Thymus (tissue), 11 donors: Measurements from ENCODE around the gene EVA1A. TPM values are rescaled to one million over a fixed set of nuclear protein-coding genes. Genes with fewer than 3 reads are reported as not detected.

Experiments
- DNase-seq, 9 donors: peaks; one replicate each; pipeline ENCODE4 v3.0.0-alpha.2; 2013; ENCODE audit warnings: low spot score in 9 of 9, low read depth in 6 of 9, missing footprints in 1 of 9
- H3K27ac ChIP-seq, 2 donors: one replicate each; pipeline ENCODE4 v1.5.1; 2013; ENCODE audit warnings: control low read depth in 1 of 2, low read depth in 1 of 2, low read length in 1 of 2, mild to moderate bottlenecking in 1 of 2, moderate library complexity in 1 of 2
- H3K27me3 ChIP-seq, 2 donors: one replicate each; pipeline ENCODE4 v1.5.1; 2013; ENCODE audit warnings: low read length in 1 of 2; ENCODE audit not compliant: control insufficient read depth in 2 of 2, insufficient read depth in 1 of 2
- H3K36me3 ChIP-seq, 2 donors: one replicate each; pipeline ENCODE4 v1.5.1; 2013; ENCODE audit warnings: low read length in 1 of 2, mild to moderate bottlenecking in 1 of 2, moderate library complexity in 1 of 2; ENCODE audit not compliant: control insufficient read depth in 2 of 2, insufficient read depth in 2 of 2
- H3K4me1 ChIP-seq, 2 donors: one replicate each; pipeline ENCODE4 v1.5.1; 2013; ENCODE audit warnings: low read length in 2 of 2; ENCODE audit not compliant: control insufficient read depth in 2 of 2, insufficient read depth in 2 of 2
- H3K4me3 ChIP-seq, 2 donors: one replicate each; pipeline ENCODE4 v1.5.1; 2013; ENCODE audit warnings: low read length in 2 of 2, control low read depth in 1 of 2, mild to moderate bottlenecking in 1 of 2
- H3K9me3 ChIP-seq, 2 donors: one replicate each; pipeline ENCODE4 v1.5.1; 2013; ENCODE audit warnings: low read length in 1 of 2, mild to moderate bottlenecking in 1 of 2; ENCODE audit not compliant: control insufficient read depth in 2 of 2, insufficient read depth in 1 of 2
- WGBS: extraction: QIAGEN DNeasy Blood & Tissue Kit; methylation state at CpG from one replicate; pipeline ENCODE4 v1.1.7; 2013; 5-methylcytosine and 5-hydroxymethylcytosine counted together
- polyA plus RNA-seq: library from polyadenylated mRNA; stranded (reverse); fragments of 200-250 nt; gene quantifications from one replicate; pipeline ENCODE4 v1.2.3, GENCODE V29; 2013
- total RNA-seq: library from RNA; stranded (reverse); fragments of 120-200 nt; gene quantifications from one replicate; pipeline ENCODE4 v1.2.4, GENCODE V29; 2013
- donor health status: healthy.

EVA1A gene
- total and polyA plus RNA-seq, 2 donors = 12.7 to 32.3 TPM

DNA sequence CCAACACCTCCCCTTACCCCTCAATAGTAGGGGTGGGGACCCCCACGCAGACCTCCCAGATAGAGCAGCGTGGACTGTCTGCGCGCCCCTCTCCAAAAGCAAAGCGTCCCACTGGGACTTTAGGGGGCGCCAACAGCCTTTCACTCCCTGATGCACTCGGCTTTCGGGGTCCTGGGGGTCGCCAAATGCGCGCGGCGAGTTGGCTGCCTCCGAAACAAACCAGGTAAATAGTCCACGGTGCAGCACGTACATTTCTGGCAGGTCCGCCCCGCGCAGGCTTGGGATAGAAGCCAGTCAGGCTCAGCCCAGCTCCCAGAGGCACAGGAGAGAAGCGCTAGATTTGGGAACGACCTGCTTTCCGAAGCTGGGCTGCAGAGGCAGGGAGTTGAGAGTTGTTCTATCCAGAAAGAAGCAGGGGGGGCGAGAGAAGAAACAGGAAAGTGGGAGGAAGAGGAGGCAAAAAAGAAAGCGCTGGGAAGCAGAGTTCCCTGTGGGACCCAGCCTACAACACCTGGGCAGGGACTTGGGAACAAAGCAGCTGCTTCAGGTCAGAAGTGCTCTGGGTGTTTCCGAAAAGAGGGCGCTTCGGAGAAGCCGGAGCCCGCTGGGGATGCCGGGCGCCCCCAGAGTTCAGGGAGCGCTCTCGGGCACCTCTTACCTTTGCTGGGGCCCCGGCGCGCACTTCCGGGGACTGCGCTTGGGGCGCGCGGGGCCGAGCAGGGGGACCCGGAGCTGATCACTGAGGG is 544 bp downstream of the EVA1A start:
- no peaks in the 10 kb centered on the region for H3K36me3 ChIP-seq
- DNase-seq = peak in 2 of 9 donors; percentile 48 to 57
- peaks cover 30 to 78% of the 10 kb centered on the region in 2 donors for H3K27me3 ChIP-seq
- peaks cover 0 to 59% of the 10 kb centered on the region in 2 donors for H3K4me1 ChIP-seq
- no peaks in the 10 kb centered on the region for H3K9me3 ChIP-seq
- H3K4me3 ChIP-seq = peak overlapping the region; percentile 45 to 51
- 2% methylated on average over 43 of the region's 43 CpGs for WGBS
- peak overlapping the region; percentile 63 to 74 for H3K27ac ChIP-seq

DNA sequence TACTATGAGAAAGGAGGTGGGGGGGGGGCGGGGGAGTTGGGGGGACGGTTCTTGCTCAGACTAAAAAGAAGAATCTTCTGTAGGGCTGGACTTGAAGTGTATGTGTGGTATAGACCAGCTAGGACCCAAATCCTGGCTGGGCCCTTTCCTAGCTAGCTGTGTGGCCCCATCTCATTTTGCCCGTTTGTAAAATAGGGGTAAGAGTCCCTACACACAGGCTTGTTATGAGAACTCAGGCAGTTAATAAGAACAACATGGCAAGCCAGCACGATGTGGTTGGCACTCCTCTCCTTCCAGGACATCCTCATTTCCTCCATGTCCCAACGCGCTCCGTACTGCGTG is 1.1 kb downstream of the EVA1A start:
- Histone ChIP-seq H3K4me1 (peaks cover 0 to 55% of the 10 kb centered on the region in 2 donors), H3K36me3 (no peaks in the 10 kb centered on the region), H3K27me3 (peaks cover 30 to 76% of the 10 kb centered on the region in 2 donors), H3K4me3 (peak overlapping the region in 1 of 2 donors; percentile 45), H3K9me3 (no peaks in the 10 kb centered on the region), H3K27ac (peak overlapping the region in 1 of 2 donors; percentile 37)
- WGBS = 20% methylated on average over 8 of the region's 8 CpGs
- DNase-seq = no peak

DNA sequence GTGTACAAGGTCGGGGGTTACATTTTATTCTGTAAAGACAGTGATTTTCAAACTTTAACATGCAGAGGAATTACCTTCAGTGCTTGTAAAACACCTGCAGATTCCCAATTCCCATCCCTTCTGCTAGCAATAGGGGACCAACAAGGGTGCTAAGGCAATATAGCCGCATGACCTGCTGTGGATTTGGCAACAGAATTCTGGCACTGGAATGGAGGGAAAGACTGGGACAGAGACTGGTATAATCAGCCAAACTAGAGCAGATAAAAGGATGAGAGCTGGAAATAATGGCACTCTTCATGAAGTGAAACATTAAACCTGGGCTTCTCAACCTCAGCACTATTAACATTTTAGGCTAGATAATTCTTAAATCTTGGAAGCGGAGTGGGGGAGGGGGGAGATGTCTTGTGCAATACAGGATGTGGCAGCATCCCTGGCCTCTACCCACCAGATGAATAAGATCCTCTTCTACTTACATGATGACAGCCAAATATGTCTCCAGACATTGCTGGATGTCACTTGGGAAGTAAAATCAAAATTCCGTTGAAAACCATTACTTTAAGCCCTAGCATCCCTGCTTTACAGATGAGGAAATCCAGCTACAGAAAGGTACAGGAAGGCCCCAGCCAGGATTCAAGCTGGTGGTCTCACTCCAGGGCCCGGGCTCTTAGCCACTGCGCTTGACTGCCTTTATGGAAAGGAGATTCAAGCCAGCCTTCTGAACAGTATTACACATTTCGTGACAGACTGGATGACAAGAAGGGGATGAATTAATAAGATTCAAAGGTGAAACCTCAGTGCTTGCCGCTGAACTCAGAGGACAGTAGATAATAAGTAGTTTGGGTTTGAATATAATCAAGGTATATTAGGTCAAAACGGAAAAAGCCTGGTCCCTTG is 1.7 kb downstream of the EVA1A start:
- H3K36me3 ChIP-seq = no peaks in the 10 kb centered on the region
- H3K9me3 ChIP-seq = no peaks in the 10 kb centered on the region
- H3K4me3 ChIP-seq = no peak overlapping the region
- no peak for DNase-seq
- H3K27ac ChIP-seq = no peak overlapping the region
- H3K27me3 ChIP-seq = peaks cover 30 to 73% of the 10 kb centered on the region in 2 donors
- 91% methylated on average over 9 of the region's 9 CpGs for WGBS
- H3K4me1 ChIP-seq = peaks cover 0 to 56% of the 10 kb centered on the region in 2 donors

DNA sequence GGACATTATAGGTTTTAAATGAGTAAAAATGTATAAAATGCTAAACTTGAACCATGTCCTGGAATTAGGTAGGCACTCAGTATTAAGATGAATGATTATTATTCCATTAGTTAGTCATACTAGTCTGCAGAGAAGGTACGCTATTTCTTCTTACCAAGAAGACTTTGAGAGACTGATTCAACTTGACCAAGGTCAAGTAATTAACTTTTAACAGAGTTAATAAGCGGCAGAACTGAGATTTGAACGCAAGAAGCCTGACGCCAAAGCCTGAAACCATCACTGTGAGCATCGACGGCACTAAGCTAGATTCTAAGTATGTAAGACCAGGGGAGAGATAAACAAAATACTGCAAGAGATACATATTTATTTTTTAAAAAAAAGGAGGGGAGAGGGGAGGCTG is 2.6 kb downstream of the EVA1A start:
- no peak for DNase-seq
- peaks cover 0 to 54% of the 10 kb centered on the region in 2 donors for H3K4me1 ChIP-seq
- H3K36me3 ChIP-seq = no peaks in the 10 kb centered on the region
- peaks cover 30 to 75% of the 10 kb centered on the region in 2 donors for H3K27me3 ChIP-seq
- H3K9me3 ChIP-seq = no peaks in the 10 kb centered on the region
- WGBS = 97% methylated on average over 6 of the region's 6 CpGs
- H3K4me3 ChIP-seq = no peak overlapping the region
- no peak overlapping the region for H3K27ac ChIP-seq

DNA sequence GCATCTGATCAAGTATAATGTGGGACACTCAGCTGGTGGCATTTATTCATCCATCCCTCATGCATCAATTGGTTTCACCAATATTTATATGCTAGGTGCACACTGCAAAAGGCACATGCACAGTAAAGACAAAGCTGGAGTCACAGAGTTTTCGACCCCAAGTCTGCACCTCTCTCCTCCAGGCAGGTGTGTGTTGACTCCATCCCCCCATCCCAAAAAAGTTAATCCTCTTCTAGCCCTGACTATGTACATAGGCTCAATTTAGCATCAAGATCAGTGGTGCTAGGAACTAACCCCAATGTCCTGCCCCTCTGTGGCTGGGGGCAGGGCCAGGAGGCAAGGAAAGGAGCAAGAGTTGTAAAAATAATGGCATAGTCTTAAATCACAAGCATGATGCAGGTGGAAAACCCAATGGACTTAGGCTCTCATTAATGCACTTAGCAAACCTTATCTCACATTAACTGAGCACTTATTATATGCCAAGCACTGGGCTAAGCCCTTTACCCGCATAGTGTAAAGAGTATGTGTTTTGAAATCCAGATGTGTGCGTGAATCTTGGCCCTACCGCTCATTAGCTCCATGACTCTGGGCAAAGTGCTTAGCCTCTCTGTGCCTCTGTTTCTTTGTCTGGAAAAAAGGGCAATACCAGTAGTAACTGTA is 3.1 kb downstream of the EVA1A start:
- Histone ChIP-seq H3K9me3 (no peaks in the 10 kb centered on the region), H3K27ac (no peak overlapping the region), H3K4me3 (no peak overlapping the region), H3K4me1 (peaks cover 0 to 49% of the 10 kb centered on the region in 2 donors), H3K27me3 (peaks cover 30 to 74% of the 10 kb centered on the region in 2 donors), H3K36me3 (no peaks in the 10 kb centered on the region)
- no peak for DNase-seq
- 96% methylated on average over 4 of the region's 4 CpGs for WGBS

DNA sequence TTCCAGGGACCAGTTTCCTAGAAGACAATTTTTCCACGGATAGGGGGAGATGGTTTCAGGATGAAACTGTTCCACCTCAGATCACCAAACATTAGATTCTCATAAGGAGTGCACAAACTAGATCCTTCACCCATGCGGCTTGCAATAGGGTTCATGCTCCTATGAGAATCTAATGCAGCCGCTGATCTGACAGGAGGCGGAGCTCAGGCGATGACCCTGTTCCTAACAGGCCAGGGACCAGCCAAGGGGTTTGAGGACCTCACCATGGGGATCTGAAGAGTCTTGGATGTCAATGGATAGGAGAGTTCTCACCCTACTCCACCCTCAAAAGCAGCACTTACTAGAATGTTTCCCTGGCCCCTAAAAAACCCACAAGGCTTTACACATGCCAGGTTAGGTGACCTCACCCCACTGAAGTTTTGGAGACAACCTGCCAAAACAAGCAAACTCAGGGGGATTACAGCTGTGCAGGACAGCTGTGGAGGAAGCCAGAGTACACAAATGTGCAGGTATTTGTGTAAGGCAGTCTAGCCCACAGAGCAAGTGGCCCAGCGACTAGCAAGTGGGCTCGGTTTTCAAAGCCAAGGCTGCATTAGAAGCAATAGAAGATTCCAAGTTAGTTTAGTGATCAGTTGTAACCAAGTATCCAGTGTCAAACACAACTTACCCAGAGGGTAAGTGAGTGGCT is 3.9 kb downstream of the EVA1A start:
- Histone ChIP-seq H3K36me3 (no peaks in the 10 kb centered on the region), H3K4me3 (no peak overlapping the region), H3K9me3 (no peaks in the 10 kb centered on the region), H3K27ac (no peak overlapping the region), H3K27me3 (peaks cover 25 to 66% of the 10 kb centered on the region in 2 donors), H3K4me1 (peaks cover 0 to 41% of the 10 kb centered on the region in 2 donors)
- no peak for DNase-seq
- WGBS = 91% methylated on average over 7 of the region's 7 CpGs

DNA sequence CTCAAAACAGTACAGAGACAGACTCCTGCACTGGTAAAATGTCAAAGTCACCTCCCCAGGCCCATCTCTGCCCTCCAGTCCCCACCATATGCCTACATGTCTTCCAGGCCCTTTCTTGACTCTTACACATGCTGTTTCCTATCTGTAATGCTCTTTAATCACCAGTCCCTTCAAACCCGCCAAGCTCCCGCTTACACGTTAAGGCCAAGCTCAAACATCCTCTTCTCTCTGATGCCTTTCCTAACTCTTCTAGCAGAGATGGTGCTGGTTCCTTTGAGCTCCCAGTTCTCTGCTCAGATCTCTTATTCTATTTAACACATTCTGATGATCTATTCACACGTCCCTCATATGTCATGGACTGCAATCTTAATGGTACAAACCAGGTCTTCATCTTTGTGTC is 5.0 kb downstream of the EVA1A start:
- Histone ChIP-seq H3K36me3 (no peaks in the 10 kb centered on the region), H3K4me3 (no peak overlapping the region), H3K27ac (no peak overlapping the region), H3K27me3 (peaks cover 14 to 55% of the 10 kb centered on the region in 2 donors), H3K4me1 (peaks cover 0 to 30% of the 10 kb centered on the region in 2 donors), H3K9me3 (no peaks in the 10 kb centered on the region)
- DNase-seq = no peak
- WGBS = 94% methylated on average over 4 of the region's 4 CpGs

DNA sequence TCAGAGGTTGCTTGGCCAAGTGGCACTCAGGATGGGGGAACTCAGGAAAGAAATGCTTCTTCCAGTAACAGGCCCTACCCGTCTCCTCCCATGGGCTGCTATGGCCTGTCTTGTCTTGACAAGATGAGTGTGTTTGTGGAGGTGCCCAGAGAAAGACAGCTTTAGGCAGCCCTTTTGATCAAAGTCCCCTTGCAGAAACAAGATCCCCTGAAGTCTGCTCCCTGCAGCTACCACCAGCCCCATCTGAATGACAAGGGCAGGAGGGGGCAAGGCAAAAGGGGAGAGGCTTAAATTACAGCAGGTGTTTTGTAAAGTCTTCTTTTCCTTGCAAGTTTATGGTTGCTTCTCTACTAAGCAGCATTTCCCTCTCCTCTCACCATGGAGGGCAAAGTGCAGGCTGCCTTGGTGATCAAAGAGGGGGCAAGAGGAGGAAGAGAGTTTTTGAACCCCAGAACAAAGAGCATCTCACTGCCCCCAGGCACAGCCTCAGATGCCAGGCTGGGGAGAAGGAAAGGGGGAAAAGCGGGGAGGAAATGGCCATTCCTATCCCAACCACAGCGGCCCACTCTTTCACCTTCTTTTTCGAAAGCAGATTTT is 6.7 kb downstream of the EVA1A start:
- 94% methylated on average over 4 of the region's 4 CpGs for WGBS
- peaks cover 0 to 18% of the 10 kb centered on the region in 2 donors for H3K4me1 ChIP-seq
- peak in 1 of 9 donors; percentile 61 for DNase-seq

More for the DNA sequence above, 6.7 kb downstream of the EVA1A start:
- Histone ChIP-seq H3K27me3 (peaks cover 3 to 40% of the 10 kb centered on the region in 2 donors), H3K9me3 (no peaks in the 10 kb centered on the region), H3K36me3 (no peaks in the 10 kb centered on the region), H3K4me3 (no peak overlapping the region), H3K27ac (no peak overlapping the region)
